ENCODE data around the gene ITGB1BP2. TPM values are rescaled to one million over a fixed set of nuclear protein-coding genes. Genes with fewer than 3 reads are reported as not detected.
"Not testable (repeated sequence)": the region's sequence is repeated elsewhere in the genome, so short reads cannot be mapped to it uniquely, and the experiment has no call there.

The ITGB1BP2 gene
- polyA plus RNA-seq, 1 experiment: 2.3 TPM

GRCh38 chrX:71326394-71326793 lies 24.8 kb downstream of the ITGB1BP2 start:
- ChIA-PET CTCF (no interaction called here), POLR2A (no interaction called here)
- DNase-seq (ENCODE audit: low read depth, low spot score): no peak
- no peak overlapping the region for H3K27ac ChIP-seq (ENCODE audit: low read depth, low read length)
- no peak overlapping the region for H3K4me3 ChIP-seq (ENCODE audit: low read depth, low read length)
- peaks cover 5% of the 10 kb centered on the region for H3K9me3 ChIP-seq (ENCODE audit: control insufficient read depth, insufficient read depth, low read length)
- no peaks in the 10 kb centered on the region for H3K27me3 ChIP-seq (ENCODE audit: control insufficient read depth, insufficient read depth, low read length)
- no peak for TF ChIP-seq CTCF (IDR thresholded peaks at IDR 0.05; ENCODE audit: low read depth, low read length)

- H3K27ac ChIP-seq (ENCODE audit: low read depth, low read length); POLR2A ChIA-PET; H3K27me3 ChIP-seq (ENCODE audit: control insufficient read depth, insufficient read depth, low read length); H3K4me3 ChIP-seq (ENCODE audit: low read depth, low read length); DNase-seq (ENCODE audit: low read depth, low spot score); H3K9me3 ChIP-seq (ENCODE audit: control insufficient read depth, insufficient read depth, low read length): not testable (repeated sequence)
- CTCF ChIA-PET: interaction anchor here (1.4 kb wide), 1 partner anchor 166 kb away, joined by 4 read pairs; no protein-coding TSS in a partner anchor
These were observed 47.7 kb downstream of the ITGB1BP2 start for GRCh38 chrX:71349151-71349665.

- H3K27ac ChIP-seq (ENCODE audit: low read depth, low read length); H3K9me3 ChIP-seq (ENCODE audit: control insufficient read depth, insufficient read depth, low read length); H3K4me3 ChIP-seq (ENCODE audit: low read depth, low read length); POLR2A ChIA-PET; DNase-seq (ENCODE audit: low read depth, low spot score); H3K27me3 ChIP-seq (ENCODE audit: control insufficient read depth, insufficient read depth, low read length); CTCF ChIA-PET: not testable (repeated sequence)
These were observed 48.3 kb downstream of the ITGB1BP2 start for GRCh38 chrX:71349867-71350266.

- POLR2A ChIA-PET; CTCF ChIA-PET; H3K9me3 ChIP-seq (ENCODE audit: control insufficient read depth, insufficient read depth, low read length); H3K27ac ChIP-seq (ENCODE audit: low read depth, low read length); H3K27me3 ChIP-seq (ENCODE audit: control insufficient read depth, insufficient read depth, low read length); DNase-seq (ENCODE audit: low read depth, low spot score); H3K4me3 ChIP-seq (ENCODE audit: low read depth, low read length): not testable (repeated sequence)
These were observed 50.9 kb downstream of the ITGB1BP2 start for GRCh38 chrX:71352439-71352838.

Other genes with a start within 250 kb of the ITGB1BP2 start
- gene SNX12, start 233.4 kb upstream of the ITGB1BP2 start, polyA plus RNA-seq (2011; rRNA removed): 76.0 and 77.0 TPM in 2 replicates
- gene FOXO4, start 205.9 kb upstream of the ITGB1BP2 start, polyA plus RNA-seq (2011; rRNA removed): 1.3 and 1.6 TPM in 2 replicates
- not detected in 2 replicates for gene CXorf65, start 195.0 kb upstream of the ITGB1BP2 start, polyA plus RNA-seq (2011; rRNA removed)
- not detected in 2 replicates for gene IL2RG, start 190.2 kb upstream of the ITGB1BP2 start, polyA plus RNA-seq (2011; rRNA removed)
- 12.7 and 19.7 TPM in 2 replicates for gene MED12, start 183.2 kb upstream of the ITGB1BP2 start, polyA plus RNA-seq (2011; rRNA removed)
- gene NLGN3, start 156.9 kb upstream of the ITGB1BP2 start, polyA plus RNA-seq (2011; rRNA removed): 0.36 and 0.42 TPM in 2 replicates
- not detected in 2 replicates for gene GJB1, start 78.5 kb upstream of the ITGB1BP2 start, polyA plus RNA-seq (2011; rRNA removed)
- 24.6 and 28.9 TPM in 2 replicates for gene ZMYM3, start 47.6 kb upstream of the ITGB1BP2 start, polyA plus RNA-seq (2011; rRNA removed)
- 279 and 437 TPM in 2 replicates for gene NONO, start 18.1 kb upstream of the ITGB1BP2 start, polyA plus RNA-seq (2011; rRNA removed)
- gene TAF1, start 64.6 kb downstream of the ITGB1BP2 start, polyA plus RNA-seq (2011; rRNA removed): 16.7 and 21.5 TPM in 2 replicates
- gene OGT, start 231.4 kb downstream of the ITGB1BP2 start, polyA plus RNA-seq (2011; rRNA removed): 218 and 252 TPM in 2 replicates